GM13976 (cell line): Measurements from ENCODE around the gene MEGF11.

Experiments used
- DNase-seq: peaks from one replicate; pipeline ENCODE4 v3.0.0; 2012; ENCODE audit warnings: low spot score
- CTCF ChIP-seq: IDR thresholded peaks from 2 replicates; pipeline ENCODE4 v1.5.1; 2012; ENCODE audit warnings: borderline replicate concordance, mild to moderate bottlenecking; ENCODE audit not compliant: insufficient read depth; ENCODE audit errors: extremely low read depth, missing control alignments, control extremely low read depth
- in situ Hi-C: fragments of 300-500 bp; cut with MboI; formaldehyde crosslinking; loops from one replicate; pipeline ENCODE4 v1.12.0; 2022; ENCODE audit warnings: low sequenced_read_pairs, mixed read lengths, inconsistent platforms; ENCODE audit not compliant: unreplicated experiment

Gene MEGF11

GRCh38 chr15:66038387-66039116 lies 215.0 kb downstream of the MEGF11 start:
- no peak for TF ChIP-seq CTCF
- in situ Hi-C loops, result no loop called here
- DNase-seq, result no peak

- in situ Hi-C loops, result no loop called here
- DNase-seq, result no peak
- no peak for TF ChIP-seq CTCF
Observed at GRCh38 chr15:66036859-66037258, 216.7 kb downstream of the MEGF11 start.

GRCh38 chr15:66035901-66036300 lies 217.6 kb downstream of the MEGF11 start:
- in situ Hi-C loops, result no loop called here
- TF ChIP-seq CTCF, result no peak
- no peak for DNase-seq

GRCh38 chr15:66033143-66033542 lies 220.4 kb downstream of the MEGF11 start:
- DNase-seq, result no peak
- TF ChIP-seq CTCF, result no peak
- in situ Hi-C loops, result no loop called here

- DNase-seq, result no peak
- in situ Hi-C loops, result no loop called here
- TF ChIP-seq CTCF, result no peak
Observed at GRCh38 chr15:66032006-66032405, 221.5 kb downstream of the MEGF11 start.

- no peak for DNase-seq
- in situ Hi-C loops, result no loop called here
- no peak for TF ChIP-seq CTCF
Observed at GRCh38 chr15:66030650-66031049, 222.9 kb downstream of the MEGF11 start.
